ENCODE measurements around the gene SNX33.
"Not testable (repeated sequence)": the region's sequence is repeated elsewhere in the genome, so short reads cannot be mapped to it uniquely, and the experiment has no call there.

SNX33 gene

GRCh38 chr15:75663931-75664421 lies 16.3 kb downstream of the SNX33 start:
- DNase-seq = no peak

GRCh38 chr15:75666823-75667501 lies 19.2 kb downstream of the SNX33 start:
- DNase-seq = no peak

DNA sequence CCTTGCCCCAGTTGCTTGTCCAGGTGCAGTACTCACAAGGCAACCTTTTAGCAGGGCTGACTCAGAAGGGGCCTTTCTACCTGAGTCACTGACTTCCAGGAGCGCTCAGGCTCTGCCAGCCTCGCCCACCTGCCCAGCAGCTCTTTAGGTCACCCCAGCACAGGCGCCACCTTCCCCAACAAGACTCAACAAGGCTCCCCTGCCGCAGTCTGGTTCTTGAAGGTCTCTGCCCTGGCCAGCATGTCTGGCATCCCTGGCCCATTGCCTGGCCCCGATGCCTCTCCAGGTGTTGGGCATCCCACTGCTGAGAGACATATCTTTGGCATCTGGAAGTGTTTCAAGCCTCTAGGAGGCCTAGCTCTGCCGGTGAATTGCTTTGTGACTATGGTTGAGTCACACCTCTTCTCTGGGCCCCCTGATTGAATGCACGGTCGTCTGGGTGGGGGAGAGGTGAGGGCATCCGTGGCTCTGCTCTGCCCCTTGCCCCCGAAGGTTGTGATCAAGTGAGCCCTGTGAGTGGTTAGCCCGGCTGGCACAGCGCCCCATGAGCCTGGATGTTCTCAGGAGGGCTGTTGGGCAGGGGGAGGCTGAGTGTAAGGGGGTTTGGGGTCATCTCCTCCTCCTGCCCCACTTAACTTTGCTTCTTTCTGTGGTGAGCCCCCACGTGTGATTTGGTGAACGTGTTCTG lies 21.6 kb downstream of the SNX33 start:
- no peak for DNase-seq

DNA sequence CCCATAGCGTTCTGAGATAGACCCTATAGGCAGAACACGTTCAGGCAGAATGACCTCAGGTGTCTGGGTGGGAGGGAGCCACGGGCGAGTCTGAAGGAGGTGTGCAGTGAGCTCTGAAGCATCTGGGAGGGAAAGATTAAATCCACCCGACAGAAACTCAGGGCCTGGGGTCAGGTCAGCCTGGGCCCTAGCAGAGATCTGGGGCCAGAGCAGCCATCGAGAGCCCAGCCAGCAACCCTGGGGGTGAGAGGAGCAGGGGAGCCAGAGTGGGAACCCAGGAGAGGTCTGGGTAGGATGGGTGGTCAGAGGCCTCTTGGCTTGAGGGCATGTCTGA lies 22.1 kb downstream of the SNX33 start:
- no peak for DNase-seq

GRCh38 chr15:75671730-75672602 lies 24.3 kb downstream of the SNX33 start:
- no peak for DNase-seq

DNA sequence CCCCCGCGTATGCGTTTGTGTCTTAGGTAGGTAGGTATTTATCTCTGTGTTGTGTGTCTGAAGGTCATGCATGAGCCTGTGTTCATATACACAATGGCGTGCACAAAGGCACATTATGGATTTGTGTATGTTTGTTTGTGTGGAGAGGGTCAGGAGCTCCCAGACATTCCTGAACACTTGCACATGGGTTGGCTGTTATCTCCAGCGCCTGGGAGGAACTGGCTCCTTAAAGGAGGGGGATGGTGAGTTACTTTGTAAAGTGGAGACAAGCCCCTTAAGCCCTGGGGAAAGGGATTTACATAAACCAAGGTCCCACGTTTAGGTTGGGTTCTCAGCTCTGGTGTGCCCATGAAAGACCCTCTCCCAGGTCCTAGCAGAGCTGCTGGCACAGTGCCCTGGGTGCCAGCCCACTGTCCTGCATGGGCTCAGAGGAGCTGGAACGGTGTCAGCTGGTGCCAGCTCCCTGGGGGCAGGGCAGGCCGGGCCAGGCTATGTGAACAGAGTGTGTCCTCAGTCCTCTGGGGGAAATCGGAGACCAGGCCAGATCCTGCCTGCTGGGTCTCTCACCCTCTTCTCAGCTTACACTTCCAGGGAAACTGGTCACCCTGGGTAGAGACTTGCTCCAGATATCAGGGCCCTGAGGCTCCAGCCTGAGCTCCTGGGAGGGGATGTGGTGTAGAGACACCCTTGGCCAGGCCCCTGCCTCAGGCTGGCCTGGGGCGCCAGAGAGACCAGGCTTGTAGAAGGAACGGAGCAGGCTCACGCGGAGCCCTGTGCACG lies 25.1 kb downstream of the SNX33 start:
- peak; percentile 90 for DNase-seq

DNA sequence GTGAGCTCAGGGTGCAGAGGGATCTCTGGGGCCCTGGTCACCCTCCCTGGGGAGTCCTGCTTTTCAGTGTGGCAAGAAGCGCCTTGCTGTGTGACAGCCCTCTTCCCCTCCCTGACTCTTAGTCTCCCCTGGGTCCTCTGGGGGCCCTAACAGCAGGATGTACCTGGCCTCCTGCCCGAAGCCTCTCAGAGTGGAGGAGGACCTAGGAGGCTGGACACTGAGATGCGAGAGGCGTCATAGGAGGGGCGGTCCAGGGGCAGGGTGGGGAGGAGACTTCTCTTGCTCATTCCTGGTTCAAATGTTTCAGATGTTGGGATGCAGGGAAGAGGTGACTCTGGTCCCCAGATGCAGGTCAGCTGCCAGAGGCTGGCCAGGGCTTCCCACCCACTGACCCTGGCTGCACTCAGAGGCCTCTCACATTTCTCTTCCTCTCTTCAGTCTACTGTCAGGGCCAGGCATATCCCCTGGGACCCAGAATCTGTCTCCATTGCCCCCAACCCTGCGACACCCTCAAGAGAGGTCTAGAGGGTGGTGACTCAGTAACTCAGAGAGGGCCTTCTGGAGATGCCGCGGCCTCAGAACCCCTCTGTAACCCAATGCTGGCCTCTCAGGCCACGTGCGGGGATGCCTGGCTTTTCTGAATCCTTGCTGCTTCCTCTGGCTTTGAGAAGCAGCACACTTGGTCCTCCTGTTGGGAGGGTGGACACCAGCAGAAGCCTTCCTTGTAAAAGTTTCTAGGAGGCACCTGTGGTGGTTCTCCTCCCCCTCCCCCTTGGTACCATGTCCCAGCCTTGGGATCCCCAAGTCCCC lies 25.9 kb downstream of the SNX33 start:
- peak; percentile 69 for DNase-seq

DNA sequence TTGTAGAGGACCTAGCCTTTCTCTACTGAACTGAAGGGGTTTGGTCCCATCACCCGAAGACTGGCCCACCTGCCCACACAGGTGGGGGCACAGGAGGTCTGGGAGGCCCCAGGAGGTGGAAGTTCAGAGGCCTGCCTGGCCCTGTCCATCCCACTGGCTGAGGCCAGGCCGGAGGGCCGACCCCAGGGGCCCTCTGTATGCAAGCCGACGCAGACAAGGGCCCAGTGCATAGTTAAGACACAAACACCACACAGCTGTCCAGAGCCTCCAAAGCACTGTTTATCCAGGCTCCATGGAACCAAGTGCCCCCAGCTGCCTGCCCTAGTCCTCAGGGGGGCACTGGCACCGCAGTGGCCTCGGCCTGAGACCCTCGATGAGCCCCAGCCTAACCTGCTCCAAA lies 26.7 kb downstream of the SNX33 start:
- no peak for DNase-seq

DNA sequence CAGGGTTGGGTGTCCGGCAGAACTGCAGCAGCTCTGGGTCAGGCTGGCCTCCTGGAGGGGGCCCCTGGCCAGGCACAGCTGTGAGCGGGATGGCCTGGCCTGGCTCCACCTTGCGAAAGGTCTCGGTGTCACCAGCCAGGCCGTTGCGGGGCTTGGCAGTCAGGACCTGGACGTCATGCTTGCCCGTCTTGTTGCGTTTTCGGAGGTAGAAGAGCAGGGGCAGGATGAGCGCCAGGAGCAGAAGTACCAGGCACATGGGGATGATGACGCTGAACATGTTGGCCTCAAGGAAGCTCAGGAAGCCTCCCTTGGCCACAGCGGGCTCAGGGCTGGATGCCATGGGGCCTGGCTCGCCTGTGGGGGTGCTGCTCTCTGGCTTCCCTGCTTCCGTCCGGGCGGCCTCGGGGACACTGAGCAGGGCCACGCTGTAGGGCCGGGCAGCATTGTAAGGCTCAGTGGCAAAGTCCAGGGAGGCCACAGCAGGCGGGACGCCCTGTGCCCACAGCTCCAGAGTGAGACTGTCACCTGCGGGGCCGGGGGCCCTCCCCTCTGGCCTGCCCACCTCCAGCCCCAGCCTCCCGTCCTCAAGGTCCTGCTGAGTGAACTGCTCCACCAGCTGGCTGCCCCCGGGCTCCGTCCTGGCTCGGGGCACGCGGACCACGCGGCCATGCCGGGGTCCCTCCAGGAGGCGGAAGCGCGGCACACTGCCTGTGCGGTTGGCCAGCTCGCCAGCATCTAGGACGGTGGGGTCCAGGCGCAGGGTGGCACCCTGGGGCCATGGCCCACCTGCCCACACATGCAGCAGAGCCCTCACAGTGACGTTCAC lies 28.1 kb downstream of the SNX33 start:
- DNase-seq = no peak

DNA sequence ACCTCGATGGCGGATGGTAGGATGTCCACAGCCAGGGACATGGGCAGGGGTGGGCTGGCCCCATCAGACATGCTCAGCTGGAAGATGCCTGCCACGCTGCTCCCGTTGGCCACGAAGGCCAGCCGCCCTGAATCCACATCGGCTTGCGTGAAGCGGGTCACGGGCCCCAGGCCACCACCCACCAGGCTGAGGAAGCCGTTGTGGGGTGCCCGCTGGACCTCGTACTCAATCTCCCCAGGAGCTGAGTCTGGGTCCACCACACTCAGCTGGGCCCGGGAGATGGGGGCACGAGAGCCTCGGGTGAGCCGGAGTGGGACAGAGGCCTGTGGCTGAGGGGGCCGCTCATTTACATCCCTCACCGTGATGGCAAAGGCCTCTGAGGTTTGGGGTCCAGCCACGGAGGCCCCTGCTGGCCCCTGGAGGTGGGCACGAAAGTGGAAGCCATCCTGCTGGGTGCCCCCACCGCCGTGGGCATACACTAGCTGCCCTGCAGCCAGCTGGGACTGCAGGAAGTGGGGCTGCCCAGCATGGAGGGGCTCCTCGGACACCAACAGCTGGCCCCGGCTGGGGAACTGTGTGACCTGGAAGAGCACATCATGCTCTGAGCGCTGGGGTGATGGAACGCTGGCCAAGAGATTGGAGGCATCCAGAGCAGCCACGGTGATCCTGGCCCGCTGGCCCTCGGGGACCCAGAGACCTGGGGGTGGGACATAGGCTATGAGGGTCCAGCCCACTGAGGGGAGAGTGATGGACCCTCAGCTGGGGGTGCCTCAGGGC lies 29.2 kb downstream of the SNX33 start:
- no peak for DNase-seq

GRCh38 chr15:75677465-75678323 lies 30.0 kb downstream of the SNX33 start:
- no peak for DNase-seq

DNA sequence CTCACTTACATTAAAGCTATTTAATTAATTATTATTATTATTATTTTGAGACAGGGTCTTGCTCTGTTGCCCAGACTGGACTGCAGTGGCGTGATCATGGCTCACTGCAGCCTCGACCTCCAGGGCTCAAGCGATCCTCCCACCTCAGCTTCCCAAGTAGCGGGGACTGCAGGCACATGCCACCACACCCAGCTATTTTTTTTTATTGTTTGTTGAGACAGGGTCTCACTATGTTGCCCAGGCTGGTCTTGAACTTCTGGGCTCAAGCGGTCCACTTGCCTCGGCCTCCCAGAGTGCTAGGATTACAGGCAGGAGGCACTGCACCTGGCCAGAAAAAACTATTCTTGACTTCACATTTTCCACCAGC lies 30.6 kb downstream of the SNX33 start:
- not testable (repeated sequence) for DNase-seq

GRCh38 chr15:75680007-75680789 lies 32.5 kb downstream of the SNX33 start:
- no peak for DNase-seq

DNA sequence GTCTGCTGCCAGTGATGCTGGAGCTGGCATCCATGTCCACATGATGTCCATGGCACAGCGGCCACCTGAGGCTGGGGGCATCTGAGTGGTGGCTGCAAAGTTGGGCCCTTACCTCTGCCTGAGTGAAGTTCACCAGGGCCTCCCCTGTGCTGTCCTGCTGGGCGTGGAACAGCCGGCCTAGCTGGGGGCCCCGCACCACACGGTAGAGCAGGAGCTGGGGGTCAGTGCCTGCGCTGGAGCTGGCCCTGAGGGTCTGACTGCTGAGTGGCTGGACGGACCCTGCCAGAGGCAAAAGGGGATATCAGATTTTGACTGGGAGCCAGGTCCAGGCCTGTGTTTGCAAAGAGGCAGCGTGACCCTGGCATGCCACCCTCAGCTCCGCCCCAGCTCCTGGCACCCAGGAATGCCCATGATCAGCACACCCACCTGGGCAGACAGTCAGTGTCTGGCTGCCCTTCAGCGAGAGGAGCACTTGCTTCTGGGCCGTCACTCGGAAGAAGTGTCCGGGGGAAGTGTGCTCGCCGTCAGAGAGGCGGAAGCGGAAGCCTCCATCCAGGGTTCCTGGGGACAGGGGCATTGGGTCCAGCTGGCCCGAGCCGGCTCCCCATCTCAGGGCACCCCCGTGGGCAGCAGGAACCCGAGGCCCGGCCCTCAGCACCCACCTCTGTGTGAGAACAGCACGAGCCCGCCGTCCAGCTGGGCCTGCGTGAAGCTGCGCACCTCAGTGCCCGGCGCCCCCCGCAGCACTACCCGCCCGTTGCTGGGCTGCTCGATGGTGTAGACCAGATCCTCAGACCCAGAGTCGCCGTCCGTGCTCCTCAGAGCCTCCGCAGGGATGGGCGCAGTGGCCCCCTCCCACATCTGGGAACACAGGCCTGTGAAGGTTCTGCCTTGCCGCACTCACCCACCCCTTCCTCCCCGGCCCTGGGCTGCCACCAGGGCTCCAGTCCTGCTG lies 34.7 kb downstream of the SNX33 start:
- no peak for DNase-seq

DNA sequence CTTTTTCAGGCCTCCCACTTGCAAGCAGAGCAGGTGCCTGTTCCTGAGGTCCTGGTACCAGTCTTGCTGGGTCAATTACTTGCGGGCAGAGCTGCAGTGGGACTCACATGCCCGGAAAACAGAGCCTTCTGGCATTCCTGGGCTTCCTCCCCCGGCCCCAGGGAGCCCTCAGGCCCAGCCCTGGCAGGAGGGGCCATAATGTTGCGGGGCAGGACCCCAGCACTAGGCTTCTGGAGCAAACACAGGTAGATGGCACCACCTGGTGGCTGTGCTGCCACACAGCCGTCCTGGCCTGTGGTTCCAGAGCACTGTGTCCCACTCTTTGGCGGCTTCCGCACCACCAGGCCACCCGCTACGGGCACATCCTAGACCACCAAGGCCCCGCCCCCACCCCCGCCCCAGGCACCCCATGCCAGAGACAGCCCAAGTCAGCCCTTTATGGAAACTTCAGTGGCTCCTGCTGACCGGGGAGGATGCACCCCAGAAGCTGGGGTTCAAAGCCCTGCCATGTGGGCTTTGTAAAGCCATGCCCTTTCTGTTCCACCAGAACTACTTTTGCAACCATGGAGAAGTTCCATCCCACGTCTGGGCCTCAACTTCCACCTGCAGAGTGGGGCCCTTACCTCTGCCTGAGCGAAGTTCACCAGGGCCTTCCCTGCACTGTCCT lies 36.1 kb downstream of the SNX33 start:
- DNase-seq = peak; percentile 92

DNA sequence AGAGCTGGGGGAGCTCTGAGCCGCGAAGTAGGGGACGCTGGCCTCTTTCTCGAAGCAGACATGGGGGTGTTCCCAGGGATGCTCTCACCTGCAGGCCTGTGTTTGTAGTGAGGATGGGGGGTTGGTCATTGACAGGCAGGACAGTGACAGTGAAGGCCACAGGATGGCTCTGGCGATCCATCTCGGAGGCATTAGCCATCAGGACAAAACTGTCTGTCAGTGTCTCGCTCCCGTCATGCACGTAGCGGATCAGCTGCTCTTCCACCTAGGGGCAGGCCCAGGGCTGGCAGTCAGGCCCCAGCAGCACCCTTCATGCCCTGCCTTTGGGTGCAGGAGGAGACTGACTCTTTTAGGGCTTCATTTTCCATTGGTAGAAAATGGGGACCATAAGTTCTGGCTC lies 36.9 kb downstream of the SNX33 start:
- no peak for DNase-seq

DNA sequence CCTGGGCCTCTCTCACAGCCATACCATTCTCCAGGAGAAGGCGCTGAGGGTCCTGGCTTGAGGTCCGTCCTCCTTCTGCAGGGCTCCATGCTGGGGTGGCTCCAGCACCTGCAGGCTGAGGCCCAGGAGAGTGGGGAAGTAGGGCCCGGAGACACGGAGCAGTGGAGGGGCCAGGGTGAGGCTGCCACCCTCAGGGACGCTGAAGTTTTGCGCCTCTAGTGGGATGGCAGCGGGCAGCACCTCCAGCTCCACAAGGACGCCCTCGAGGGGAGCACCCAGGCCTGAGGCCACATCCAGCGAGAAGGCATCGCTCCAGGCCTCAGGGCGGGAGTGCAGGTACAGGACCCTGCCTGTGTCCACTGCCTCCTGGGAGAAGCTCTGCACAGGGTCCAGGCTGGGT lies 37.5 kb downstream of the SNX33 start:
- DNase-seq = no peak

Data from islet precursor cell (in vitro differentiated cells).